HEK293 (cell line): ENCODE measurements around the gene DCST2.

Experiments used
- HOXA7 ChIP-seq: sonication (generic); formaldehyde crosslinking; IDR thresholded peaks from 2 replicates; pipeline ENCODE4 v1.8.1; 2022; ENCODE audit warnings: missing genetic modification reagents, borderline replicate concordance
- TCF7L2 ChIP-seq: IDR thresholded peaks from 2 replicates; pipeline ENCODE4 v1.6.1; 2011; ENCODE audit warnings: low read depth, mild to moderate bottlenecking, inconsistent platforms, low read length, moderate library complexity, borderline replicate concordance
- ZNF19 ChIP-seq: fragments of 450-650 bp; formaldehyde crosslinking; IDR thresholded peaks from 2 replicates; pipeline ENCODE4; 2016; ENCODE audit warnings: missing biosample characterization, missing genetic modification characterization, low read depth
- ZNF350 ChIP-seq: fragments of 450-650 bp; formaldehyde crosslinking; IDR thresholded peaks from 2 replicates; pipeline ENCODE4 v1.5.0; 2017; ENCODE audit warnings: missing biosample characterization, mild to moderate bottlenecking, missing genetic modification characterization
- TF ChIP-seq, protein P1 (sequence below): fragments of 450-650 bp; formaldehyde crosslinking; IDR thresholded peaks from 2 replicates; pipeline ENCODE4 v1.5.1; 2016; ENCODE audit warnings: missing biosample characterization, missing genetic modification characterization
- TF ChIP-seq, protein P2 (sequence below): fragments of 450-650 bp; formaldehyde crosslinking; IDR thresholded peaks from 2 replicates; pipeline ENCODE4 v1.5.1; 2016; ENCODE audit warnings: missing biosample characterization, missing genetic modification characterization
- TF ChIP-seq, protein P3 (sequence below): fragments of 450-650 bp; formaldehyde crosslinking; IDR thresholded peaks from 2 replicates; pipeline ENCODE4 v1.5.1; 2016; ENCODE audit warnings: missing biosample characterization, missing genetic modification characterization

DNA sequence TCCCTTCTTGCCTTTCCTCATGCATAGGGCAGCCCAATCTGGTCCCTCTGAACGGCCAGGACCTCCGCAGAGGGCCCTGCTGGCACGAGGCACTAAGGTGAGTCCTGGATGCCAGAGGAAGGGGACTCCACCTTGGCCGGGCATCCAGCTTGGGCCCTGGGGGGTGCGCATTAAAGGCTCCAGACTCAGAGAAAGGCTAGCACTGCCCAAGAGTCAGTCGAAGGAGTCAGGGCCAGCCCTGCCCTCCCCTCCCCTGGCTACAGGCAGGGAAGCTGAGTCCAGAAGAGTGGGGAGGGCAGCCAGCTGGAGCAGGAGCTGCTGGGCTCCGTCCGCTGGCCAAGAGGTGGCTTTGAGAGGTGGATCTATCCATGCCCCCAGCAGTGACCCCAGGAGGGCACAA is 27.2 kb upstream of the DCST2 start:
- TF ChIP-seq TCF7L2 (no peak), ZNF350 (tag by site-specific recombination) (no peak), ZNF19 (tag by site-specific recombination) (no peak), HOXA7 (CRISPR knock-in tag) (no peak)
- TF ChIP-seq, protein P1, sequence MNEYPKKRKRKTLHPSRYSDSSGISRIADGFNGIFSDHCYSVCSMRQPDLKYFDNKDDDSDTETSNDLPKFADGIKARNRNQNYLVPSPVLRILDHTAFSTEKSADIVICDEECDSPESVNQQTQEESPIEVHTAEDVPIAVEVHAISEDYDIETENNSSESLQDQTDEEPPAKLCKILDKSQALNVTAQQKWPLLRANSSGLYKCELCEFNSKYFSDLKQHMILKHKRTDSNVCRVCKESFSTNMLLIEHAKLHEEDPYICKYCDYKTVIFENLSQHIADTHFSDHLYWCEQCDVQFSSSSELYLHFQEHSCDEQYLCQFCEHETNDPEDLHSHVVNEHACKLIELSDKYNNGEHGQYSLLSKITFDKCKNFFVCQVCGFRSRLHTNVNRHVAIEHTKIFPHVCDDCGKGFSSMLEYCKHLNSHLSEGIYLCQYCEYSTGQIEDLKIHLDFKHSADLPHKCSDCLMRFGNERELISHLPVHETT, result no peak
- TF ChIP-seq, protein P2, sequence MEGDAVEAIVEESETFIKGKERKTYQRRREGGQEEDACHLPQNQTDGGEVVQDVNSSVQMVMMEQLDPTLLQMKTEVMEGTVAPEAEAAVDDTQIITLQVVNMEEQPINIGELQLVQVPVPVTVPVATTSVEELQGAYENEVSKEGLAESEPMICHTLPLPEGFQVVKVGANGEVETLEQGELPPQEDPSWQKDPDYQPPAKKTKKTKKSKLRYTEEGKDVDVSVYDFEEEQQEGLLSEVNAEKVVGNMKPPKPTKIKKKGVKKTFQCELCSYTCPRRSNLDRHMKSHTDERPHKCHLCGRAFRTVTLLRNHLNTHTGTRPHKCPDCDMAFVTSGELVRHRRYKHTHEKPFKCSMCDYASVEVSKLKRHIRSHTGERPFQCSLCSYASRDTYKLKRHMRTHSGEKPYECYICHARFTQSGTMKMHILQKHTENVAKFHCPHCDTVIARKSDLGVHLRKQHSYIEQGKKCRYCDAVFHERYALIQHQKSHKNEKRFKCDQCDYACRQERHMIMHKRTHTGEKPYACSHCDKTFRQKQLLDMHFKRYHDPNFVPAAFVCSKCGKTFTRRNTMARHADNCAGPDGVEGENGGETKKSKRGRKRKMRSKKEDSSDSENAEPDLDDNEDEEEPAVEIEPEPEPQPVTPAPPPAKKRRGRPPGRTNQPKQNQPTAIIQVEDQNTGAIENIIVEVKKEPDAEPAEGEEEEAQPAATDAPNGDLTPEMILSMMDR (tag by site-specific recombination), result no peak
- TF ChIP-seq, protein P3, sequence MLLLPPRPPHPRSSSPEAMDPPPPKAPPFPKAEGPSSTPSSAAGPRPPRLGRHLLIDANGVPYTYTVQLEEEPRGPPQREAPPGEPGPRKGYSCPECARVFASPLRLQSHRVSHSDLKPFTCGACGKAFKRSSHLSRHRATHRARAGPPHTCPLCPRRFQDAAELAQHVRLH (tag by site-specific recombination), result no peak
